Stimulated activated CD4-positive, alpha-beta T cell treated with anti-CD3 and anti-CD28 coated beads, Interleukin-12 subunit alpha, Interleukin-12 subunit beta, amount 100 ng/mL, for 4 hours (primary cell): Measurements from ENCODE around the gene YIF1A.
A peak's percentile ranks its signal among the peaks of the same experiment; 100 is the strongest.
"Not testable (repeated sequence)": the region's sequence is repeated elsewhere in the genome, so short reads cannot be mapped to it uniquely, and the experiment has no call there.

Source experiments
- DNase-seq: peaks from one replicate; pipeline ENCODE4 v3.0.0-alpha.2; 2020

Gene YIF1A

DNA sequence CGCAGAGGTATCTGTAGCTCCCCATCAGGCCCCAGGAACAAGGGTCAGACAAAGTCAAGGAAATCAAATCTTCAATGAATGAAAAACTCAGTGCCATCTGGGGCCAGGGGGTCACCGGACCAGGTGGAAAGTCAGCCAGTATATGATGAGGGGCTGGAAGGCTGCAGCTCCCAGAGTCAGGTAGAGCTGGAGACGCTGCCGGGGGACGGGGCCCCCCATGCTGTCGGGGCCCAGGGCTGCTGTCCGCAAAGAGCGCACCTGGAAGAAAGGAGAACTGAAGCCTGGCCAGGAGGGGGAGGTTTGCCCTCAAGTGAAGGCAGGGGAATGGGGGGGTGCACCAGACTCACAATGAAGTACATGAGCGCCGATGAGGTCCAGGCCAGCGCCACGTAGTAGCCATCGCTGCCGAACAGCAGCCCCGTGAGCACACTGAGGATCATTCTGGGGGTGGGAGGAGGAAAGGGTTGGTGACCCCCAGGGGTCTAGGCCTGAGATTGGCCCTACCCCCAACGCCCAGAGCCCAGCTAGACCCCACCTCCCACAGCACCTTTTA, 4.3 kb downstream of the YIF1A start:
- DNase-seq: no peak

DNA sequence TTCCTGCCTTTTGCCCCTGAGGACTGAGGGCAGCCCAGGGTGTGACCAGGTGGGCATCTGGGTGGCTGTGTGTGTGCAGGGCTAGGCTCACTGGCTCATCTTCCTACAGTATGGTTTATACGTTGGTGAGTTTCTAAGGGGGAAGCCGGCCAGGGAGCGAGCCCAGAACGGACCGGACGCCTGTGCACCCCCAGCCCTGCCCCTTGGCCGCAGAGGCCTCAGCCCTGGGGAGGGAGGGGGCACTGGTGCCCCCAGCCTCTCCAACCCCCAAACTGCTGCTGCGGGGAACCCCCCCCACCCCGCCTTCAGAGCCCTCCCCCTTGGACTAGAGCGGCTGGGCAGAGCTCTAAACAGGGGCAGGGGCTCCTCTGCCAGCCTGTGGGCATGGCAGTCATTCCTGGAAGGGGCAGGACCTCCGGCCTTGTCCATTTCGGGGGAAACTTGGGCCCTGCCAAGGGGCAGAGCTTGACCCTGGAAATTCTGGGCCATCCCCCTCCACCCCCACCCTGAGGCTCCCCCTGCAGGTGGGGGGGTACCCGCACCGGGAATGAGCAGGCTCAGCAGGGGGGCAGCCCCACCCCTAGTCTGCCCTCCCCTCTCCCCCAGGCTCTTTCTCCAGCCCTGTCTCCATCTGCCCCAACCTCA, 5.4 kb downstream of the YIF1A start:
- no peak for DNase-seq

DNA sequence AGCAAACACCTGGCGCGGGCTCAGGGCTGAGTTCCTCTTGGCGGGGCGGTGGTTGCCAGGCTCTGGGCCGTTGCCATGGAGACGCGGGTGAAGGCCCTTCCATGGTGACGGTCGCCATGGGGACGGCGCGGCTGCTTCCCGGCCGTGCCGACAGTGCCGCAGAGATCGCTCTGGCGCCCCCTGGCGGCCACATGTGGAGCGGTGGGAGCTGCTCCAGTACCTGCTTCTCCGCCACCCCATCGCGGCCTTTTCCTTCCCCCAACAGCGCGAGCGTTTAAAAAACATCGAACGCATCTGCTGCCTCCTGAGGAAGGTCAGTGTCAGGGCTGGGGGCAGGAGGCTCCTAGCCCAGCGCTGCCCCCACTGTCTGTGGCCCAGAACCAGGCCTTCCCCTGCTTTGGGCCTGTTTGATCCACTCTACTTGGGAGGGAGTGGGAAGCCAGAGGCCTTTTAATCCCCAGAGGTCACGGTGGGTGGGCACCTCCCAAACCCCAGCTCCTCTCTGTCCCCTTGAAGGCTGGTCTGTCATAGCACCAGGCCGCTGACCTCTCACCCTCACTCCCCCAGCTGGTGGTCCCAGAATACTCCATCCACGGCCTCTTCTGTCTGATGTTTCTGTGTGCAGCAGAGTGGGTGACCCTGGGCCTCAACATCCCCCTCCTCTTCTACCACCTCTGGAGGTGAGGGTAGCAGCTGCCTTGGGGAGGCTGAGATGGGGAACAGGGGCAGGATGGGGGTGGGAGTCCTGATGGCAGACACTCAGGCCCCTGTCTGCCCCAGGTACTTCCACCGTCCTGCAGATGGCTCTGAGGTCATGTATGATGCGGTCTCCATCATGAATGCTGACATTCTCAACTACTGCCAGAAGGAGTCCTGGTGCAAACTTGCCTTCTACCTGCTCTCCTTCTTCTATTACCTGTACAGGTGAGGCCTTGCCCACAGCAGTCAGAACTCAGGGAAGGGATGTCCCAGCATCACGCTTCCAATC, 6.2 kb downstream of the YIF1A start:
- DNase-seq: peak; percentile 98

DNA sequence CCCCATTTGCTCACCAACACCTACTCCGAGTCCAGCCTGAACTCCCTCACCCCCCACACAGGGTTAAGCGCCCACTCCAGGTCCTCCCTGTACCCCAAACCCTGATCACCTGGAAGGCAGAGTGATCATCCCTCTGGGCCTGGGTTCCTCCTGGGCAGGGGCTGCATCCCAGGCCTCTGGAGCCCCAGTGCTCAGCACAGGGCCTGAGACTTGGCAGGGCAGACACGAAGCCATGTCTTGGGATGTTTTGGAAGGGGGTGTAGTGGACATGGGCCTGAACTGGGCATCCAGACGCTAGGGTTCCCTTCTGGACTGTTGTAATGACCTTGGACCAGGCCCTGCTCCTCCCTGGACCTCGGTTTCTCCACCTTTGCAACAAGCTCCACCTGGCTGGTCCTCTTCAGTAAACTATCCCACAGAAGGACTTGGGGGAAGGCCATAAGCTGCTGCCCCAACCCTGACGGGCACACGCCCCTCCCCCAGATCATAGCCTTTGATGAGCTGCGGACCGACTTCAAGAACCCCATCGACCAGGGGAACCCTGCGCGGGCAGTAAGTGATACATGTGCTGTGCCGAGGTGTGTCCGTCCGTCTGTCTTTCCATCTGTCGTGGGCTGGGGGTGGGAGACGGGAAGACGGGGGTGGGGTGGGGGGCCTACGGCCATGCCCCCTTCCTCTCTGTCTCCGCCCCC, 7.0 kb downstream of the YIF1A start:
- DNase-seq: no peak

DNA sequence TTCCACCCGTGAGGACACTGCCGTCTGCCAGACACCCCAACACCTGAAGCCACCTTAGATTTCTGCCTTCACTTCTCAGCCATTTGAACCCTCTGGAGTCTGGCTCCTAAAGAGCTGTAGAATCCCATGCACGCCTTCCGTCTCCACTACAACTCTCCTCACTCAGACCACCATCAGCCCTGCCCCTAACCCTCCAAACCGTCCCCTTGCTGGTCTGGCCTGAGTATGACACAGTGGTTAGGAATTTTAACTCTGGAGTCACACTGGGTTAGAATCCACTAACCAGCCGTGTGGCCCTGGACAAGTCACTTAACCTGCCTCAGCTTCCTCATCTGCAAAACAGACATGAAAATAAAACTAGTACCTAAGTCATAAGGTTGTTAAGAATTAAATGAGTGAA, 7.9 kb downstream of the YIF1A start:
- DNase-seq: no peak

DNA sequence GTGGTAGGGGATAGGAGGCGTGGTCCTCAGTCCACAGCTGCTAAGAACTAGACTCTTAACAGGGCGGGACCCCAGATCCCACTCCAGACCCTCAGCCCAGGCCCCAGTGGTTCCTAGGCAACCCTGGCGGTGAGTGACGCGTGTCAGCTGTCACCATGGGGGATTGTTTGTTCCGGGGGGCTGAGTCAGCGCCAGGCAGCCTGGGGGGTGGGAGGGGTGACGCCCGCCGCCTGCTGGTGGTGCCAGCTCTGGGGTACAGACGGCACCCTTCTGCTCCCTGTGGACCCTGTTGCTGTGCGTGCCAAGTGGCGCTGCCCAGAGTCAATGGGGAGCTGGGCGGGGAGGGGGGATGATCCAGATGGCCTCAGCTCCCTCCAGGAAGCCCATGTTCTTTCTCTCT, 8.5 kb downstream of the YIF1A start:
- DNase-seq: no peak

DNA sequence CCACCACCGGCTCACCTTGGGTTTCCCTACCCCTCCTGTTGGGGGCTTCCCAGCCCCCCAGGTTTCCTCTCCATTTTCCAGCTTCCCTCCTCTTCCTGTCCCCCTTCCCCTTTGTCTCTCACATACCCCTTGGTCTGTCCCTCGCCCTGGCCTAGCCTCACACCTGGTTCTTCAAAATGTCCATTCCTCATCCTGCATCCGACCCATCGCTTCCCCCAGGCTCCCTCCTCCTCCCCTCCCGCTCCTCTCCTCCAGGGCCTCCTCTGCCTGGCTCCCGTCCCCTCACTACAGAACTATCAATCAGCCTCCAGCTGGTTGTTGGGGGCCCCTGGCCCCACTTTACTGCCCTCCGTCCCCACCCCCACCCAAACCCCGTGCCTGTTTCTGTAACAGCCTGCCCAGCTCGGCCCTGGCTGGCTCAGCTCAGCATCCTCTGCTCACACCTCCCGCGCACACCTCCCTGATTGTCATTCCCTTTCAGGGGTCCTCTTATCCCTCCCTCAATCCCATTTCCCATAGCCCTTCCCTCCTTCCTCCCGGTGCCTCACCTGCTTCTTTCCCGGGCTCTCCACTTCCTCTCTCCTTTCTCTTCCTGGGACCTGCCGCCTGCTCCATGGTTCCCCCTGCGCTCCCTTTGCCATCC, 9.7 kb downstream of the YIF1A start:
- DNase-seq: no peak

DNA sequence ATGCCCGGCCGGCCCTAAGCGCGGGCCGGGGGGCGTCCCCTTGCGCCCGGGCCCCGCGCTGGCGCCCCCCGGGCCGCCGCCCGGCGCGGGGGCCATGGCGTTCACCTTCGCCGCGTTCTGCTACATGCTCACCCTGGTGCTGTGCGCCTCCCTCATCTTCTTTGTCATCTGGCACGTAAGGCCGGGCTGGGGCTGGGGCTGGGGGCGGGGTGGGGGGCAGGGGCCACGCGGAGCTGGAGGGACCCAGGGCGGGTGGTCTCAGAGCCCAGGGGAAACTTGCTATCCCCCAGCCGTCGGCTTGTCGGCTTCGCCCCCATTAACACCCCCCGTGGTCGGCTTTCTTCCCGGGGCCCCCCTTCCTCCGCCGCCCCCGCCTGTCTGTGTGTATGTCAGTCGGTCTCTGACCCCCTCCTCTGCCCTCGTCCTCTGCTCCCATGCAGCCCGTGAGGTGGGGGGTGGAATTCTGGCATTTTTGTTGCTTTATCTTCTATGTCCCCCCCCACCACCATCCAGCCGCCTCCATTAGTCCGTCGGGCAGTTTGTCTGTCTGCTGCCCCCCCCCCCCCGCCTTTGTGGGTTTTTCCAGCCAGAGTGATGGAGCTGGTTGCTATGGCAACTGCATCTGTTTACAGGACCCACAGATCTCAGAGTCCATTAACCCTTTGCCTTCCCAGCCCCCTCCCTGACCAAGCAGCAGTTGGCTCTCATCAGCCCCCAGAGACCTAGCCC, 10.4 kb downstream of the YIF1A start:
- DNase-seq: no peak

DNA sequence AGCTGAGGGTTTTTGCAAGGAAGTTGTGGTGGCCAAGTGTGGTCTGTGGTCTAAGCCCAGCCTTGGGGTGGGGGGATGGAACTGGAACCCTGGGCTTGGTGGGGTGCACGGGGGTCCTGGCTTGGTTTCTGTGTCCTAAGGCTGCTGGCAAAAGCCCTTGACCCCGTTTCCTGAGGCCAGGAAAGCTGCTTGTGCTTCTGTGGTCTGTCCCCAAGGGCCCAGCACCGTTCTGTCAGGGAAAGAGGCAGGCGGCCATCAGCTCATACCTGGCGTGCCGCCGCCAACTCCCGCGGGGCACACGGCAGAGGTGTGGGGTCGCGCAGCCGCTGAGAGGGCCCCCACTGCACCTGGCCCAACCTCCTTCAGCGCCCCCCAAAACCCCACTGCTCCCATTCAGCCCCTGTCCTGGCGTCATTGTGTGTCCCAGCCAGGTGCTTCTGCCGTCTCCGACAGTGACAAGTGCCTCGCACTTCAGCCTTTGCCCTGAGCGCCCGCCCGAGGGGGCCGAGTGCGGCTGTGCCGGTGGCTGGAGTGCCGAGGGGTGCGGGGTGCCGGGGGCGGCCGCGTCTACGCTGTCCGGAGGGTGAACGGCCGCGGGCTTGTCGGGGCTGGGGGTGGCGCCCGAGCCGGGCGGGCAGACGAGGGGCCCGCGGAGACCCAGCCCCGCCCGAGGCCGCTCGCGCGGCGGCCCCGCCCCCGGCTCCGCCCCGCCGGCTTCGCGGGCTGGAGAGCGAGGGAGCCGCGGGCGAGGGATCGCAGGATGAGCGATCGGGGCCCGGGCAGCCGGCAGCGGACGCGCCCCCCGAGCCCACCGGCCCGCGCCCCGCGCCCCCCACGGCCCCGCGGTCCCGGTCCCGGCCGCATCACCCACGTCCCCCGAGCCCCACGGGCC, 11.2 kb downstream of the YIF1A start, which contains the start of gene CNIH2:
Gene CNIH2 (plus strand): TSS at position 705 of the 892 bp plus-strand sequence. CDS start 282 bp downstream, outside the sequence.
- DNase-seq: peak; percentile 55

DNA sequence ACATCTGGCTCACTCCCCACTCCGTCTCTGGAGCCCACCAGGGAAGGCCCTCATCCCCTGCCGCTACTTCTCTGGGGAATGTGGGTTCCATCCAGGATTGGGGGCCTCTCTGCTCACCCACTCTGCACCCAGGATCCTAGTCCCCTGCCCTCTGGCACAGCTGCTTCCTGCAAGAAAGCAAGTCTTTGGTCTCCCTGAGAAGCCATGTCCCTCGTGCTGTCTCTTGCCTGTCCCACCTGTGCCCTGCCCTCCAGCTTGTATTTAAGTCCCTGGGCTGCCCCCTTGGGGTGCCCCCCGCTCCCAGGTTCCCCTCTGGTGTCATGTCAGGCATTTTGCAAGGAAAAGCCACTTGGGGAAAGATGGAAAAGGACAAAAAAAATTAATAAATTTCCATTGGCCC, 11.9 kb downstream of the YIF1A start:
- not testable (repeated sequence) for DNase-seq

DNA sequence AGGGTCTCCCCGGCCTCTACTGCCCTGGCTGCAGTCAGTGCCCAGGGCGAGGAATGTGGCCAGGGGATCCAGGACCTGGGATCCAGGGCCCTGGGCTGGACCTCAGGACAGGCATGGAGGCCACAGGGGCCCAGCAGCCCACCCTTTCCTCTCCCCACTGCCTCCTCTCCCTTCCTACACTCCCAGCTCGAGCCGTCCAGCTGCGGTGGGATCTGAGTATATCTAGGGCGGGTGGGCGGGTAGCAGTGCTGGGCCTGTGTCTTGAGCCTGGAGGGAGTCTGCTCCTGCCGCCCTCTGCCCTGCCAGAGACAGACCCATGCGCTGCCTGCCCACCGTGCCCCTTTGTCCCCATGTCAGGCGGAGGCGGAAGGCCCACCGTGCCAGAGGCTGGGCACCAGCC, 12.3 kb downstream of the YIF1A start:
- not testable (repeated sequence) for DNase-seq

DNA sequence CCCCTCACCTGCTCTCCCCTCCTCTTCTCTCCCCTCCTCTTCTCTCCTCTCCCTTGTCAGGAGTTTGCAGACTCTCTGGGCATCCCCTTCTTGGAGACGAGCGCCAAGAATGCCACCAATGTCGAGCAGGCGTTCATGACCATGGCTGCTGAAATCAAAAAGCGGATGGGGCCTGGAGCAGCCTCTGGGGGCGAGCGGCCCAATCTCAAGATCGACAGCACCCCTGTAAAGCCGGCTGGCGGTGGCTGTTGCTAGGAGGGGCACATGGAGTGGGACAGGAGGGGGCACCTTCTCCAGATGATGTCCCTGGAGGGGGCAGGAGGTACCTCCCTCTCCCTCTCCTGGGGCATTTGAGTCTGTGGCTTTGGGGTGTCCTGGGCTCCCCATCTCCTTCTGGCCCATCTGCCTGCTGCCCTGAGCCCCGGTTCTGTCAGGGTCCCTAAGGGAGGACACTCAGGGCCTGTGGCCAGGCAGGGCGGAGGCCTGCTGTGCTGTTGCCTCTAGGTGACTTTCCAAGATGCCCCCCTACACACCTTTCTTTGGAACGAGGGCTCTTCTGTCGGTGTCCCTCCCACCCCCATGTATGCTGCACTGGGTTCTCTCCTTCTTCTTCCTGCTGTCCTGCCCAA, 12.8 kb downstream of the YIF1A start:
- no peak for DNase-seq

DNA sequence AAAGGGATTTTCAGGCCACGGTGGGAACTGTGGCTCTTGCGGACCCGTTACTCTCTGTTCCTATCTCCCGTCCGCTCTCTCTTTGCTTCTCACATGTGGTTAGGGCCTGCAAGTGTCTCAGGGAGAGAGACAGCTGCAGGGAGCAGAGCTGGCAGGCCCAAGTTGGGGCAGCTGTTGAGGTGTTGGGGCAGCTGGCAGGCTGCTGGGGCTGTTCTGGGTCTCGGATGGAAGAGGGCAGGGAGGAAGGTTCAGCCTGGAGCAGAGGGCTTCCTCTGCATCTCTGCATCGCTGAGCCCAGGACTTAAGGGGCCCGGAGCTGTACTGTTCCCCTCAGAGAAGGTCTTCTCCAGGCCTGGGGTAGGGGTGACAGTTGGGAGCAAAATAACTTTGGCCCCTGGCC, 13.5 kb downstream of the YIF1A start:
- no peak for DNase-seq

DNA sequence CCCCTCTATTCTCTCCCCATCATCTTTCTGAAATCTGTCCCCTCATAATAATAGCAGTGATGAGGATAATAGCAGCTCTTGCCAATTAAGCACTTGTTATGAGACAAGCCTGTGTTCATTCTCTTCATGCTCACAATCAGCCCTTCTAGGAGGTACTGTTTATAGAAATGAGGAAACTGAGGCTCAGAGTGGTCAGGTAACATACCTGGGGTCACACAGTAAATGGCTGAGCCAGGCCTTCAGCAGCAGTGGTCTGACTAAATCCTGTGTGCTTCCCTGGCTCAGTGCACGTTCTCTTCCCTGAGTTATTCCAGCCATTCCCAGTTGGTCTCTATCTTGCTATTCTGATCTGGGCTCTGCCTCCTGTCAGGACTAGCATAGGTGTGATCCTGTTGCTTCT, 14.7 kb downstream of the YIF1A start:
- no peak for DNase-seq

DNA sequence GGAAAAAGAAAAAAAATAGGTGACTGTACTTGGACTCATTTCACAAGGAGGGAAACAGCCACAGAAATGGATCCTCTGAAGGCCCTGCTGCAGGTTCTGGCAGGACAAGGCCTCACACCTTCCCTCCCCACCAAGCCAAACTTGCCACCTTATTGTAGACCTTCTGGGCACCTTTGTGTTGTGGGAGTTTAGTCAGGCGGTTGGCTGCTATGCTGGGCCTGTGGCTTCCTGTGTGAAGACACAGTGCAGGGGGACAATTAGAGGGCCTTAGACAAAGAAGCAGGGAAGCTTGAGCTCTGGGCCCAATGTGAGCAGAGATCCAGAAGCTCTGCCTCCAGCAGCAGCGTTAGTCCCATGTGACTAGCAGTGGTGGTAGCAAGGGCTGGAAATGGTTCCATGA, 16.3 kb downstream of the YIF1A start:
- DNase-seq: no peak

DNA sequence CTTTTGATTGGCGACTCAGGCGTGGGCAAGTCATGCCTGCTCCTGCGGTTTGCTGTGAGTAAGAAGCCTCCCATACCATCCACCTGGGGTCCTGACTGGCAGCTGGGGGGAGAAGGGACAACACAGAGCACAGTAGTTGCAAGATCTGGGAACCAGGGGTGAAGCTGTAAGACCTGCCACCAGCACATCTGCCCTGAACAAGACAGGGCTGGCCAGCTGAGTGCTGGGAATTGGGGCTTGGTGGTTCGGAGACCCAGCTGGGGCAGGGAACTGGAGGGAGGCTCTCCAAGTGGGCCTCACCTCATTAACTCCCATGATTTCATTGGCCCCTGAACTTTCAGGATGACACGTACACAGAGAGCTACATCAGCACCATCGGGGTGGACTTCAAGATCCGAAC, 17.1 kb downstream of the YIF1A start:
- no peak for DNase-seq

DNA sequence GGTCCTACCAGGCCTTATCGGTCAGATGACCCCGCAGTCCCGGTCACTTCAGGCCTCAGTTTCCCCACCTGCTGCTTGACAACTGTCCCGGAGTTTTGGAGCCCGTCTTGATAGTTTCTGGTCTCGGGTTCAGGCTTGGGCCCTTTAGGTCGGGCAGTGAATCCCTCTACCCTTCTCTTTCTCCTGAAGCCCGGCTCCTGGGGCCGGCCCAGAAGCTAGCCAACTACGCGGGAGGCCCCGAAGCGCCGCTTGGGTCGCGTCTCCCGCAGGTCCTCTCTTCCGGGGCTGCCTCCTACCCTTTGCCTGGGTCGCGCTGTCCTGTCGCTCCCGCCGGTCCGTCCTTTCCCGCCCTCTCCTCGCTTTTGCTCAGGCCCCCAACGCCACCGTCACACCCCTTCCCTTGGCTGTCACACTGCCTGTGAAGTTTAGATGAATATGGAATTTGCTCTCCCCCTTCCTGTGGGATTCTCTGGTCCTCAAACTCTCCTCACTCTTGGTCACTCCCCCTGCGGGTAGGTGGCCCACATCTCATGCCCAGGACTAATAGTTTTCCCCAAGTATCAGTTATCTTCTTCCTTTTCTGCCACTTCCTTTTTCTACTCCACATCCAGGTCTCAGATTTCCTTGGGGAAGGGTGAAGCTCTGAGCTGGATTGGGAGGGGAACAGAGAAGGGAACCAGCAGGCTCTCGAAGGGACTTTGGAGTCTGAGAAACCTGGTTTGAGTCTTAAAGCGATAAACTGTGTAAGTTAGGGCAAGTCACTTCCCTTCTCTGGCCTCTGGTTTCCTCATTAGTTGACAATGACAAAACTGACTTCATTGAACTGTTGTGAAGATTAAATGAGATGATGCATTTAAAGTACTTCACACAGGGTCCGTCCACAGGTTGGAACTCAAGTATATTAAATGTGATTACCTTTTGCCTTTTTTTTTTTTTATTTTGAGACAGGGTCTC, 19.7 kb downstream of the YIF1A start:
- no peak for DNase-seq

DNA sequence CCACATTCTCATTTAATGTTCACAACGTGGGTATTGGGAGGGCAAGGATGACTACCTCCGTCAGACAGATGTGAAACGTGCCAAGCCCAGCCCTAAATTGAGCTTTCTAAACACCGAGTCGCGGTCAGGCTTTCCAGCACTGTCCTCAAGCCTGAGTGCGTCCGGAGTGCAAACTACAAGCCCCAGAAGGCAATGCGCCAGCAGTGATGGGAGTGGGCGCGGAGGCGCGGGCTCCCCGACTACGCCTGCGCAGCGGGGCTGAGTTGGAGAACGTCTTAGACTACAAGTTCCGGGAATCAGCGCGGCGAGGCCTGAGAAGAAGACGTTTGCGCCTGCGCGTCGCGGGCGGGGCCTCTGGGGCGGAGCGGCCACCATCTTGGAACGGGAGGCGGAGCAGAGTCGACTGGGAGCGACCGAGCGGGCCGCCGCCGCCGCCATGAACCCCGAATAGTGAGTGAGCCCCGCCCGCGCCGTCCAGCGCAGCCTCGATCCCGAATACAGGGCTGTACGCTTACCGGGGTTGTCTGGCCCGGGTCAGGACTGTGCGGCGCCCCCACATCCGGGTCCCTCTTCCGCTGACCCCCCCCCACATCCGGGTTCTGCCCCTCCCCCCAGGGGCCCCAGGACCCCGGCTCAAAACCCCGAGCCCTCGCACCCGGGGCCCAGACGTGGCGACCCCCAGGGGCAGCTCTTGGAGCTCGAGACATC, 20.5 kb downstream of the YIF1A start, which contains the start of gene RAB1B:
Gene RAB1B (plus strand): TSS at position 396 of the 708 bp plus-strand sequence. CDS start 41 bp downstream, at position 437.
- peak; percentile 99 for DNase-seq
